ENCODE measurements around the gene CDK5RAP1. TPM values are rescaled to one million over a fixed set of nuclear protein-coding genes. Genes with fewer than 3 reads are reported as not detected.
"Not testable (repeated sequence)": the region's sequence is repeated elsewhere in the genome, so short reads cannot be mapped to it uniquely, and the experiment has no call there.

Gene CDK5RAP1
- total RNA-seq, 4 donors from 2014 or later = 11.6 to 45.0 (median 22.4) TPM

- Histone ChIP-seq H3K9me3 (no peaks in the 10 kb centered on the region), H3K4me1 (peaks cover 0 to 22% (median 1%) of the 10 kb centered on the region in 3 donors), H3K36me3 (peaks cover 0 to 79% of the 10 kb centered on the region in 2 donors), H3K27ac (no peak overlapping the region), H3K27me3 (no peaks in the 10 kb centered on the region), H3K4me3 (no peak overlapping the region)
- TF ChIP-seq CTCF (IDR thresholded peaks at IDR 0.05) (no peak), POLR2AphosphoS5 (IDR thresholded peaks at IDR 0.05) (no peak), POLR2A (IDR thresholded peaks at IDR 0.05) (no peak), EP300 (IDR thresholded peaks at IDR 0.05) (no peak)
- 96% methylated on average over 4 of the region's 4 CpGs for WGBS, 2 donors (ENCODE audit: low coverage in 1 of 2)
- no peak for ATAC-seq
These were observed 6.6 kb downstream of the CDK5RAP1 start for GRCh38 chr20:33394718-33395117.

GRCh38 chr20:33393609-33394008 is 7.7 kb downstream of the CDK5RAP1 start:
- ATAC-seq = no peak
- Histone ChIP-seq H3K27me3 (no peaks in the 10 kb centered on the region), H3K4me1 (peaks cover 0 to 13% (median 0%) of the 10 kb centered on the region in 3 donors), H3K4me3 (no peak overlapping the region), H3K9me3 (no peaks in the 10 kb centered on the region), H3K36me3 (peaks cover 0 to 90% of the 10 kb centered on the region in 2 donors), H3K27ac (no peak overlapping the region)
- 68 to 80% methylated on average over 4 of the region's 4 CpGs for WGBS, 2 donors (ENCODE audit: low coverage in 1 of 2)
- TF ChIP-seq POLR2AphosphoS5 (IDR thresholded peaks at IDR 0.05) = no peak
- TF ChIP-seq CTCF (IDR thresholded peaks at IDR 0.05) = no peak
- TF ChIP-seq POLR2A (IDR thresholded peaks at IDR 0.05) = no peak
- TF ChIP-seq EP300 (IDR thresholded peaks at IDR 0.05) = no peak

GRCh38 chr20:33391722-33392415 is 9.4 kb downstream of the CDK5RAP1 start:
- no peak overlapping the region for H3K4me3 ChIP-seq
- WGBS, 2 donors (ENCODE audit: low coverage in 1 of 2) = 74 to 77% methylated on average over 6 to 9 of the region's 9 CpGs
- no peak for ATAC-seq
- H3K27me3 ChIP-seq = no peaks in the 10 kb centered on the region
- peaks cover 0 to 96% of the 10 kb centered on the region in 2 donors for H3K36me3 ChIP-seq
- H3K4me1 ChIP-seq = no peaks in the 10 kb centered on the region
- H3K27ac ChIP-seq = no peak overlapping the region
- H3K9me3 ChIP-seq = no peaks in the 10 kb centered on the region
- no peak for TF ChIP-seq EP300 (IDR thresholded peaks at IDR 0.05)
- TF ChIP-seq POLR2A (IDR thresholded peaks at IDR 0.05) = no peak
- no peak for TF ChIP-seq POLR2AphosphoS5 (IDR thresholded peaks at IDR 0.05)
- no peak for TF ChIP-seq CTCF (IDR thresholded peaks at IDR 0.05)

- no CpG with 5 or more reads among the region's 36 CpGs for WGBS, 2 donors (ENCODE audit: low coverage in 1 of 2)
- peaks cover 0 to 96% of the 10 kb centered on the region in 2 donors for H3K36me3 ChIP-seq
- ATAC-seq, H3K27me3 ChIP-seq, H3K27ac ChIP-seq, H3K9me3 ChIP-seq, H3K4me3 ChIP-seq, H3K4me1 ChIP-seq: not testable (repeated sequence)
These were observed 12.0 kb downstream of the CDK5RAP1 start for GRCh38 chr20:33389326-33389725.

- 83 to 100% methylated on average over 1 to 3 of the region's 3 CpGs for WGBS, 2 donors (ENCODE audit: low coverage in 1 of 2)
- no peaks in the 10 kb centered on the region for H3K9me3 ChIP-seq
- TF ChIP-seq EP300 (IDR thresholded peaks at IDR 0.05) (no peak), CTCF (IDR thresholded peaks at IDR 0.05) (no peak), POLR2A (IDR thresholded peaks at IDR 0.05) (no peak), POLR2AphosphoS5 (IDR thresholded peaks at IDR 0.05) (no peak)
These were observed 13.1 kb downstream of the CDK5RAP1 start for GRCh38 chr20:33388268-33388667.

More at GRCh38 chr20:33388268-33388667, 13.1 kb downstream of the CDK5RAP1 start:
- Histone ChIP-seq H3K36me3 (peaks cover 0 to 96% of the 10 kb centered on the region in 2 donors), H3K4me1 (no peaks in the 10 kb centered on the region), H3K27me3 (no peaks in the 10 kb centered on the region), H3K27ac (no peak overlapping the region), H3K4me3 (no peak overlapping the region)
- no peak for ATAC-seq
